Spleen (tissue), 7 donors: Measurements from ENCODE around the gene SP8.

ENCODE experiments used
- CTCF ChIP-seq, 11 experiments: fragments of 200-600 bp in 7 of 11; fragments of 450-650 bp in 4 of 11; sonication (generic) in 4 of 11; IDR thresholded peaks in 8 of 11; conservative IDR thresholded peaks in 3 of 11; 1 replicate in 7 of 11; 2 replicates in 4 of 11; pipeline versions ENCODE4 v1.4.0 to v1.8.0; 2016 to 2021; ENCODE audit warnings: antibody characterized with exemption in 11 of 11, inconsistent platforms in 4 of 11, mild to moderate bottlenecking in 1 of 11
- POLR2A ChIP-seq, 3 donors: fragments of 450-650 bp; IDR thresholded peaks; one replicate each; pipeline ENCODE4 v1.5.1; 2017; ENCODE audit warnings: antibody characterized with exemption in 3 of 3, mild to moderate bottlenecking in 1 of 3
- POLR2AphosphoS5 ChIP-seq, 3 donors: sonication (generic); formaldehyde crosslinking; IDR thresholded peaks; one replicate each; pipeline ENCODE4 v1.5.1; 2017; ENCODE audit warnings: antibody characterized with exemption in 3 of 3
- donor health status: DM: no; HTN: no; CAD: no; lungs with moderate emphysema.
- donor health status: DM: no; HTN: no; CAD: no.
- donor health status: DM: no; HTN: no; CAD: no.

GRCh38 chr7:20798081-20798693, 11.5 kb upstream of the SP8 start:
- TF ChIP-seq CTCF (IDR thresholded peaks at IDR 0.05 in 8 of 11, conservative IDR thresholded peaks at IDR 0.05 in 3 of 11), result no peak
- peak in 1 of 3 donors; percentile 41 for TF ChIP-seq POLR2AphosphoS5 (IDR thresholded peaks at IDR 0.05)
- no peak for TF ChIP-seq POLR2A (IDR thresholded peaks at IDR 0.05)
